Fibroblast of lung (primary cell): ENCODE measurements around the gene PDE2A.

ENCODE experiments used
- EZH2 ChIP-seq: IDR thresholded peaks from 2 replicates; pipeline ENCODE4 v1.5.1; 2012; ENCODE audit warnings: low read length, control low read depth, mild to moderate bottlenecking; ENCODE audit errors: missing control alignments
- TF ChIP-seq, protein P1 (sequence below), 2 donors: IDR thresholded peaks in 1 of 2; conservative IDR thresholded peaks in 1 of 2; 1 replicate in 1 of 2; 2 replicates in 1 of 2; pipeline ENCODE4 v1.5.1; 2011 to 2012; ENCODE audit warnings: low read length in 2 of 2, control low read depth in 1 of 2, inconsistent platforms in 1 of 2, low read depth in 1 of 2, mild to moderate bottlenecking in 1 of 2

DNA sequence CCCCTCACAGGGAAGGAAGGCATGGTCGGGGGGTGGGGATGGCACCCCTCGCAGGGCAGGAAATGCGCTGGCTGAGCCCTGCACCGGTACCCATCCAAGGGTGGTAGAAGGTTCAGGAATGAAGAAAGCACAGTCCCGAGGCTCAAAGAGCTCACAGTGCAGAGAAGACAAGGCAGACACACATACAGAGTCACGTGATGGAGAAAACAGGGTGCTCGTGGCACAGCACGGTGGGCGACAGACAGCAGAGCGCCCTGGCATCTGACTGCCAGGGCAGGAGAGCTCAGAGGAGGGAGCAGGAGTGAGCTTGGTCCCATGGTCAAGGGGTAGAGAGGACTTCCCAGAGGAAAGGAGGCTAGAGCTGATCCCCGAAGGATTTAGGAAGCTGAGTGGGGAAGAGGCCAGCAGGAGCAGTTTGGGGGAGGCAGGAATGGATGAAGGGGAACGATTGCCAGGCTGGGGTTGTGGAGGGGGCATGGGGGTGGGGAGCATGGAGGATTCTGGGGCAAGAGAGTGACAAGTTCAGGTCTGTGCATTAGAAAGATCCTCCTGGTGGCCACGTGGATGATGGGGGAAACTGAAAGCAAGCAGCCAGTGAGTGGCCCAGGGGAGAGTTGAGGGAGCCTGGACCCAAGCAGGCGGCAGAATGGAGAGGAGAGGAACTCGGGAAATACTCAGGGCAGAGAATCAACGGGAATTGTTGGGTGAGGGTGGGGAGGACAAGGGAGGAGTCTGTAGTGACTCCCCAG is 43.9 kb downstream of the PDE2A start:
- TF ChIP-seq, protein P1, sequence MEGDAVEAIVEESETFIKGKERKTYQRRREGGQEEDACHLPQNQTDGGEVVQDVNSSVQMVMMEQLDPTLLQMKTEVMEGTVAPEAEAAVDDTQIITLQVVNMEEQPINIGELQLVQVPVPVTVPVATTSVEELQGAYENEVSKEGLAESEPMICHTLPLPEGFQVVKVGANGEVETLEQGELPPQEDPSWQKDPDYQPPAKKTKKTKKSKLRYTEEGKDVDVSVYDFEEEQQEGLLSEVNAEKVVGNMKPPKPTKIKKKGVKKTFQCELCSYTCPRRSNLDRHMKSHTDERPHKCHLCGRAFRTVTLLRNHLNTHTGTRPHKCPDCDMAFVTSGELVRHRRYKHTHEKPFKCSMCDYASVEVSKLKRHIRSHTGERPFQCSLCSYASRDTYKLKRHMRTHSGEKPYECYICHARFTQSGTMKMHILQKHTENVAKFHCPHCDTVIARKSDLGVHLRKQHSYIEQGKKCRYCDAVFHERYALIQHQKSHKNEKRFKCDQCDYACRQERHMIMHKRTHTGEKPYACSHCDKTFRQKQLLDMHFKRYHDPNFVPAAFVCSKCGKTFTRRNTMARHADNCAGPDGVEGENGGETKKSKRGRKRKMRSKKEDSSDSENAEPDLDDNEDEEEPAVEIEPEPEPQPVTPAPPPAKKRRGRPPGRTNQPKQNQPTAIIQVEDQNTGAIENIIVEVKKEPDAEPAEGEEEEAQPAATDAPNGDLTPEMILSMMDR (conservative IDR thresholded peaks at IDR 0.05 in 1 of 2, IDR thresholded peaks at IDR 0.05 in 1 of 2; ENCODE audit: low read depth in 1 of 2, low read length in 2 of 2): no peak
- no peak for TF ChIP-seq EZH2
